Inferior parietal cortex (tissue), 1 donor: Measurements from ENCODE around the gene RRP9.
A peak's percentile ranks its signal among the peaks of the same experiment; 100 is the strongest.

Source experiments
- DNase-seq: peaks from one replicate; pipeline ENCODE4 v3.0.0-alpha.2; 2016; ENCODE audit errors: extremely low spot score

Gene RRP9

DNA sequence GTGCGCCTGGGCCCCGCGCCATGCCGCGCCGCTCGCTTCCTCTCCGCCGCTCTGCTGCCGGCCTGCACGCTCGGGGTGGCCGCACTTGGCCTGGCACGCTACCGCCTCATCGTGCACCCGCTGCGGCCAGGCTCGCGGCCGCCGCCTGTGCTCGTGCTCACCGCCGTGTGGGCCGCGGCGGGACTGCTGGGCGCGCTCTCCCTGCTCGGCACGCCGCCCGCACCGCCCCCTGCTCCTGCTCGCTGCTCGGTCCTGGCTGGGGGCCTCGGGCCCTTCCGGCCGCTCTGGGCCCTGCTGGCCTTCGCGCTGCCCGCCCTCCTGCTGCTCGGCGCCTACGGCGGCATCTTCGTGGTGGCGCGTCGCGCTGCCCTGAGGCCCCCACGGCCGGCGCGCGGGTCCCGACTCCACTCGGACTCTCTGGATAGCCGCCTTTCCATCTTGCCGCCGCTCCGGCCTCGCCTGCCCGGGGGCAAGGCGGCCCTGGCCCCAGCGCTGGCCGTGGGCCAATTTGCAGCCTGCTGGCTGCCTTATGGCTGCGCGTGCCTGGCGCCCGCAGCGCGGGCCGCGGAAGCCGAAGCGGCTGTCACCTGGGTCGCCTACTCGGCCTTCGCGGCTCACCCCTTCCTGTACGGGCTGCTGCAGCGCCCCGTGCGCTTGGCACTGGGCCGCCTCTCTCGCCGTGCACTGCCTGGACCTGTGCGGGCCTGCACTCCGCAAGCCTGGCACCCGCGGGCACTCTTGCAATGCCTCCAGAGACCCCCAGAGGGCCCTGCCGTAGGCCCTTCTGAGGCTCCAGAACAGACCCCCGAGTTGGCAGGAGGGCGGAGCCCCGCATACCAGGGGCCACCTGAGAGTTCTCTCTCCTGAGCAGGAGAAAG, 14.4 kb upstream of the RRP9 start:
- DNase-seq: no peak

DNA sequence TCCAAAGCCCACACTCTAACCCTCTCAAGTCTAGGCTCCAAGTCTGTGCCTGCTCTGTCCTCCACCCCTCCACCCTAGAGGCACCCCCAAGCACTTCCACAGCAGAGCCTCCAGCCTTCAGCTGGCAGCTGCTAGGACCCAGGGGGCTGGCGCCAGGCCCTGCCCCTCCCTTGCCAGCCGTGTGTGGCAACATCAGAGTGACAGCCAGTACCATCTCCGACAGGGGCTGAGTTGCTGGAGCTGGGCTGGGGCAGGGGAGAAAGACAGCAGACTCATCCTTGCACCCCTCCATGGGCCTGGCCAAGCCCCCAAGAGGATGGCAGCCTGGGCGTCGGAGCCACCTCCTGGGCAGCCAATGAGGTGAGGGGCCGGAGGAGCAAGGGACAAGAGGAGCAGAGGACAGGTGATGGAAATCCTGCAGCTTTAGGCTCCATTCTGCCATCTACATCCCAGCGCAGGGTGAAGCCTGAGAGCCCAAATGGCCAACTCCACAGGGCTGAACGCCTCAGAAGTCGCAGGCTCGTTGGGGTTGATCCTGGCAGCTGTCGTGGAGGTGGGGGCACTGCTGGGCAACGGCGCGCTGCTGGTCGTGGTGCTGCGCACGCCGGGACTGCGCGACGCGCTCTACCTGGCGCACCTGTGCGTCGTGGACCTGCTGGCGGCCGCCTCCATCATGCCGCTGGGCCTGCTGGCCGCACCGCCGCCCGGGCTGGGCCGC, 13.6 kb upstream of the RRP9 start, which contains the start of gene GPR62:
TSS of gene GPR62 (plus strand) at position 207 of the 718 bp plus-strand sequence. CDS start at position 479, 272 bp downstream.
- DNase-seq: peak; percentile 68

DNA sequence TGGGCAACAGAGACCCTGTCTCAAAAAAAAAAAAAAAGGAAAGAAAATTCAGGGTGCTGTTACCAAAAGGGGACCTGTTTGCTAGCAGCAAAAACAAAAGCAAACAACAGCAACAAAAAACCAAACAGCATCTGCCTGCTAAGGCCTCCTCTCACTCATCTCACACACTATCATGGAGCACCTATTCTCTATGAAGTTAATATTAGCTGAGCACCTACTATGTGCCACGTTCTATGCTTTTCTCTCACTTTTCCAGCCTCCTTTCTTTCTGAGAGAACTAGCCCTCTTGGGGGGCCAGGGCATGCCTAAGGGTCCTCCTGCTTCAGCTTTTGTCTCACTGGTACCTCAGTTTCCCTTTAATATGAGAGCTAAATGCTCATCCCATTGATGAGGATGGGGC, 13.0 kb upstream of the RRP9 start:
- DNase-seq: no peak

DNA sequence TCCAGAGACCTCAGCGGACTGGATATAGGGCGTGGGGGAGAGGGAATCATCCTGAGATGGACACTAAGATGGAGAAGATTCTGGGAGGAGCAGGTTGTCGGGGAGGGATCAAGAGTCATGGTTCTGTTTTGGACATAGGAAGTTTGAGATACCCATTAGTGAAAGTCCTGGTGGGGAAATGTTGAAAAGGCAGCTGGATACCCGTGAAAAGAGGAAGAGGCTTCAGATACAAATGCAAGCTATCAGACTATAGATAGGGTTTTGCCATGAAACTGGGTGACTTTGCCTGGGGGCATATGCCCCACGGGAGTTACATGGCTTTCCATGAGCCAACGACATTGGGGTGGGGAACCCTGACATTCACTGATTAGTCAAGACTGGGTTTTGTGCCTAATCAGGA, 12.4 kb upstream of the RRP9 start:
- no peak for DNase-seq

DNA sequence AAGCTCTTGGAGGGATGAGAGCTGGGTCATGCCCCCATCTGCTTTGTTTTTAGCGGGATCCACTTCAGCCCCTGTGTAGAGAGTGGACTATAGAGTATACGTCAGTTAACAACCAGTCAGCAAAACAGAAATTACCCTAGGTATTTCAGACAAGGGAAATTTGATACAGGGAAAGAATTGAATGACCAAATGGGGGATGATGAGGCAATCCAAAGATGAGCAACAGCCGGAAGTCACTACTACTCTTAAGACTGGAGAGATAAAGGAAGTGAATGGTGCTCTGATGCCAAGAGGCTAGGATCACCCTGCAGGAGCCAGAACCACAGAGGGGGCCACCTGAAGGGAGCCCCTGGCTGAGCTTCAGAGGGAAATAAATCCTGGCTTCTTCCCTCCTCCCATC, 11.7 kb upstream of the RRP9 start:
- no peak for DNase-seq

DNA sequence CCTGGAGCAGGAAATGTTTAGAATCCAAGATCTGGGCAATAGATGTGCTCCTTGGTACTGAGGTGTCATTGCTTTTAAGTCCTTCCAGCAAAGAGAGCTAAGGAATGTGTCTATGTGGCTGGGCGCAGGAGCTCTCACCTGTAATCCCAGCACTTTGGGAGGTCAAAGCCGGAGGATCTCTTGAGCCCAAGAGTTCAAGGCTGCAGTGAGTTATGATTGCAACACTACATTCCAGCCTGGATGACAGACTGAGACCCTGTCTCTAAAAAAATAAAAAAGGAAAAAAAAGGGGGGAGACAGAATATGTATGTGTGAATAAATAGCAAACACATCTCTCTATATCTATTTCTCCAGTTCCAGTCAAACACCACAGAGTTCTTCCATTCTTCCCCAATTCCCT, 9.2 kb upstream of the RRP9 start:
- DNase-seq: no peak

DNA sequence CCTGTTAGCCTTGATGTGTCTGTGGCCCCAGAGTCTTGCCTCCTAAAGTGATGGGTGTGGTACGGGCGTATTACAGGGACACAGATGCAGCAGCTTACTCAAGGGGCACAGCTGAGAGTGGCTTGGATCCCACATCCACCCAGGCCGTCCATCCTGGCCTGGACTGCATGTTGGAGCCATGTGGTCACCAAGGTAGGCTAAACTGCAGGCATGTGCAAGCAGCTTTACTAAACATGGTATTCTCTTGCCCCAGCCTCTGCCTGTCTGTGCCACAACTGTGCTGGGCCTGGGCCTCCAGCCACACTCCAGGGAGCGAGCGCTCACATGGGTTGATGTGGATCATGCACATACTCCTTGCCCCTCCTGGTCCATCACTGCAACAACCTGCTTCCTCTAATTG, 7.4 kb upstream of the RRP9 start:
- no peak for DNase-seq

DNA sequence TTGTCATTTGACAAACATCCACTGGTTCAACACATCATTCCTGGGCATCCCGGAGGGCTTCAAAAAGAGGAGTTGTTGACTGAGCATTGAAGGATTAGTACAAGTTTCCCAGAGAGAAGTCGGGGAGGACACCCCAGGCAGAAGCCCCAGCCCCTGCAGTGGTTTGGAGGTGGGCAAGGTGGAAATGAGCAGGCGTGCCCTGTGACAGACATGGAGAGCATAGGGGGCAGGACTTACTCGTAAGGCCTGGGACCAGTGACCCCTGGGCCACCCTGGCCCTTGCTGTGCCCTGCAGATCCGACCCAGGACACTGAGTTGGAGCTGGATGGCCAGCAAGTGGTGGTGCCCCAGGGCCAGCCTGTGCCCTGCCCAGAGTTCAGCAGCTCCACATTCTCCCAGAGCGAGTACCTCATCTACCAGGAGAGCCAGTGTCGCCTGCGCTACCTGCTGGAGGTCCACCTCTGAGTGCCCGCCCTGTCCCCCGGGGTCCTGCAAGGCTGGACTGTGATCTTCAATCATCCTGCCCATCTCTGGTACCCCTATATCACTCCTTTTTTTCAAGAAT, 6.4 kb upstream of the RRP9 start:
- no peak for DNase-seq

DNA sequence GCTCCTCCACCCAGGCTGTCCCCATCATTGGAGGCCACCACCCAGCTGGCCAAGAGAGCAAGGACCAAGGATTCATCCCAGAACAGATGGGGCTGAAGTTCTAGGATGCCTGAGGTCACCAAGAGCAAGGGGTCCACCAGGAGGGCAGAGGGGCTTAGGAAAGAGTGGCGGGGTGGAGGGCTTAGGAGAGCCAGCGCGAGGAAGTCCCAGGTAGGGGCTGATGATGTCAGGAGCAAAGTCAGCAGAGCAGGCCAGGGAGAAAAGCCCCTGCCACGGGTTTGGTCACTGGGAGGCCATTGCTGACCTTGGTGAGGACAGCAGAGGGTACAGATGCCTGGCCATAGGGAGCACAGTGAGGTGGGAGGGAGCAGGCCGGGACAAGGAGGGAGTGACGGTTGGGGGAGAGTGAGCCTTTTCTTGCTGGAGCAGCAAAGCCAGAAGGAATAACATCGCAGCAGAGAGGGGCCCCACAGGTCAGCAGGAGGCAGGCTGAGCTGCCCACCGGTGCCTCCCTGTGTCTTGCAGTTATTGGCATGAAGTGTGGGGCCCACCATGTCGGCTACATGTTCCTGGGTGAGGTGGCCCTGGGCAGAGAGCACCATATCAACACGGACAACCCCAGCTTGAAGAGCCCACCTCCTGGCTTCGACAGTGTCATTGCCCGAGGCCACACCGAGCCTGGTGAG, 5.7 kb upstream of the RRP9 start:
- no peak for DNase-seq

DNA sequence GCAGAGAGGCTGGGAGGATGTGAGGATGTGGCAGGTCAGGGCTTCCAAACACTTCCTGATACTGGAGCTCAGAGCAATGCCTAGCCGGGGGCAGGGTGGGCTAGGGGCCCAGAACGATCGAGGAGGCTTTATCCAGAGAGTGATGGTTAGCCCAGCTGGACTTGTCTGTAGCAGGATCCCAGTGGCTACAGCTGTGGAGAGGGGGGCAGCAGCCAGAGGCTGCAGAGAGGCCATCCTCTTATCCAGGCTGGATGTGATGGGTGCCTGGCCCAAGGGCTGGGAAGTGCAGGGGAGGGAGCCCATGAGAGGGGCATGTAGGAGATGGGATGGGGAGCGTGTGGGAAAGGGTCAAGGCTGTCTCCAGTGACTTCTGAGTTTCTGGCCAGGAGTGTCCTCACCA, 5.1 kb upstream of the RRP9 start:
- DNase-seq: no peak

DNA sequence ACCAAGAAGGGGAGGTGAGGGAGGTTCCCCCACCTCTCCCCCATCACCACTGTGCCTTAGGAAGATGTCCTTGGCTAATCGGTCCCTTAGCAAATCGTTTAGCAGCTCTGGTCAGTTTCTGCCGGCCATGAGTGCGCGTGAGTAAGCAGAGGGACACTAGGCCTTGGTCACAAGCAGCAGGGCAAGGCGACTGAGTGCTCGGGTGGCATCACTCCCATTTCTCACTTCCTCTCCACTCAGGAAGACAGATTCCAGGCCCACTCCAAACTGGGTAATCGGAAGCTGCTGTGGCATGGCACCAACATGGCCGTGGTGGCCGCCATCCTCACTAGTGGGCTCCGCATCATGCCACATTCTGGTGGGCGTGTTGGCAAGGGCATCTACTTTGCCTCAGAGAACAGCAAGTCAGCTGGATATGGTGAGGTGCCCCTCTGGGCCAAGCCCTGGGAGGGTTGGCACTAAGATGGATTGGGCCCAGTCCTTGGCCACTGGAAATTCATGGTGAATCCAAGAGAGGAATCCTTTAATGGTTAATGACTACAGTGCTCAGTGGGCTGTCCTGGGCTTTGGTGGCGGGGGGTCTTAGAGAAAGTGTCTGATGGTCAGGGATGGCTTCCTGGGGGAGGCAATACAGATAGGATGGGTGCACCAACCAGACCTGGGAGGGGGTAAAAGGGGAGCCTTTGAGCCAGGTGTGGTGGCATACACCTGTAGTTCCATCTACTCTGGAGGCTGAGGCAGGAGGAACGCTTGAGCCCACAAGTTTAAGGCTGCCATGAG, 4.4 kb upstream of the RRP9 start:
- DNase-seq: no peak

DNA sequence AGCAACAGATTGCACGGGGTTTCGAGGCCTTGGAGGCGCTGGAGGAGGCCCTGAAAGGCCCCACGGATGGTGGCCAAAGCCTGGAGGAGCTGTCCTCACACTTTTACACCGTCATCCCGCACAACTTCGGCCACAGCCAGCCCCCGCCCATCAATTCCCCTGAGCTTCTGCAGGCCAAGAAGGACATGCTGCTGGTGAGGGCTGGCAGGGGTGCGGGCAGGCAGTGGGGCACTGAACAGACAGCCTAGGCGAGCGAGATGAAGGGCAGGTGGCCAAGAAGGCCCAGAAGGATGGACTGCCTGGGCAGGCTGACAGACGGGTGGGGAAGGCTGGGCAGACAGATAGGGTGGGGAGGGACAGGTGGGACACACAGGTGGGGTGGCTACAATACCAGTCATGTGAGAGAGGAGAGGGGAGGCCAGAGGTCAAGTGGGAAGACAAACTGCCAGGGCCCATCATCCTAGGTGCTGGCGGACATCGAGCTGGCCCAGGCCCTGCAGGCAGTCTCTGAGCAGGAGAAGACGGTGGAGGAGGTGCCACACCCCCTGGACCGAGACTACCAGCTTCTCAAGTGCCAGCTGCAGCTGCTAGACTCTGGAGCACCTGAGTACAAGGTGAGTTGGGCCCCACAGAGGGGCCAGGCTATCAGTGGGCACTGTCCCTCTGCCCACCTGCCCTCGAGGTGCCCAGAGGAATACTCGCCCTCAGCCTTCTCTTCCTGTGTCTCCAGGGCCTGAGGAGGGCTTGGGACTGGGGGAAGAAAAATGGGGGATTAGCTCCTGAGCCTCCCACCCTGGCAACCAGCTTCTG, 3.5 kb upstream of the RRP9 start:
- no peak for DNase-seq

DNA sequence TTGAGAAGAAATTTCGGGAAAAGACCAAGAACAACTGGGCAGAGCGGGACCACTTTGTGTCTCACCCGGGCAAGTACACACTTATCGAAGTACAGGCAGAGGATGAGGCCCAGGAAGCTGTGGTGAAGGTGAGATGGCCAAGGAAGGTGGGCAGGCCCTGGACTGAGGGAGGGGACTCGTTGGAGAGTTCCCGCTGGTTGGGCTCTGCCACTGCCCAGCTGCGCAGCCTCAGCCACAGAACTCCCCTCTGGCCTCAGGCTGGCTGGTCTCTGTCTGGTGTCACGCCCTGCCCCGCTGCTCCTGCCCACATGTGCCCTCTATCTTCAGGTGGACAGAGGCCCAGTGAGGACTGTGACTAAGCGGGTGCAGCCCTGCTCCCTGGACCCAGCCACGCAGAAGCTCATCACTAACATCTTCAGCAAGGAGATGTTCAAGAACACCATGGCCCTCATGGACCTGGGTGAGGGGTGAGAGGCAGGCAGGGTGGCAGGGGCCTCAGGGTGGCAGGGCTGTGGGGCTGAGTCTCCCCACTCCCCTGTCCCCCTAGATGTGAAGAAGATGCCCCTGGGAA, 2.8 kb upstream of the RRP9 start:
- DNase-seq: no peak

DNA sequence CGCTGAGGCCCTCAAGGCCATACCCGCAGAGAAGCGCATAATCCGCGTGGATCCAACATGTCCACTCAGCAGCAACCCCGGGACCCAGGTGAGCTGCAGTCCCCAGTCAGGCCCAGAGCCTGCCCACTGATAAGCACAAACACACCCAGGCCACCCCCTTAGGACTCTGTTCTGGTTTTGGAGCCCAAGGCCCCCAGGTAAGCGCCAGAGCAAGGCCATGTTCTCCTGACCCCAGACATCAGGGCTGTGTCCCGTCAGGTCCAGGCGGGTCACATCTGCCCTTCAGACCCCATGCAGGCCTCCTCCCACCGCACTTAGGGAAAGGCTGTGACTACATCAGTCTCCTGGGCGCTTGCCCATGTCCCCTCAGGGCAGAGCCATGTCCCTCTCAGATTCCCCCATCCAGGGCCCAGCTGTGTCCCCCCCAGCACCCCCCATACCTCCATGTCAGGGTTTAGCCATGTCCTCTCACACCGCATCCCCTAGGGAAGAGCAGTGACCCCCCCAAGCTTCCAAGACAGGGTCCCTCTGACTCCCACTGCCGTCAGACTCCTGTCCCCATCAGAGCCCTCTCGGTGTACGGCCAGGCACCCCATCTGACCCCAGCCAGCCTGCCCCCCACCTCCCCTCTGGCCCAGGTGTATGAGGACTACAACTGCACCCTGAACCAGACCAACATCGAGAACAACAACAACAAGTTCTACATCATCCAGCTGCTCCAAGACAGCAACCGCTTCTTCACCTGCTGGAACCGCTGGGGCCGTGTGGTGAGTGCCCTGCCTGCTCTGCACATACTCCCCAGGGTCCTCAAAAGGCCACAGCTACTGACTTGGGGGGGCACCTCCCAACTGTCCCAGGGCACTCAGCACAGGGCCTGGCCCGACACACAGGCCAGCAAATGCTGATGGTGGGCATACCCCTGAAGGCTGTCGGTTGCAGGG, 2.0 kb upstream of the RRP9 start:
- DNase-seq: no peak

DNA sequence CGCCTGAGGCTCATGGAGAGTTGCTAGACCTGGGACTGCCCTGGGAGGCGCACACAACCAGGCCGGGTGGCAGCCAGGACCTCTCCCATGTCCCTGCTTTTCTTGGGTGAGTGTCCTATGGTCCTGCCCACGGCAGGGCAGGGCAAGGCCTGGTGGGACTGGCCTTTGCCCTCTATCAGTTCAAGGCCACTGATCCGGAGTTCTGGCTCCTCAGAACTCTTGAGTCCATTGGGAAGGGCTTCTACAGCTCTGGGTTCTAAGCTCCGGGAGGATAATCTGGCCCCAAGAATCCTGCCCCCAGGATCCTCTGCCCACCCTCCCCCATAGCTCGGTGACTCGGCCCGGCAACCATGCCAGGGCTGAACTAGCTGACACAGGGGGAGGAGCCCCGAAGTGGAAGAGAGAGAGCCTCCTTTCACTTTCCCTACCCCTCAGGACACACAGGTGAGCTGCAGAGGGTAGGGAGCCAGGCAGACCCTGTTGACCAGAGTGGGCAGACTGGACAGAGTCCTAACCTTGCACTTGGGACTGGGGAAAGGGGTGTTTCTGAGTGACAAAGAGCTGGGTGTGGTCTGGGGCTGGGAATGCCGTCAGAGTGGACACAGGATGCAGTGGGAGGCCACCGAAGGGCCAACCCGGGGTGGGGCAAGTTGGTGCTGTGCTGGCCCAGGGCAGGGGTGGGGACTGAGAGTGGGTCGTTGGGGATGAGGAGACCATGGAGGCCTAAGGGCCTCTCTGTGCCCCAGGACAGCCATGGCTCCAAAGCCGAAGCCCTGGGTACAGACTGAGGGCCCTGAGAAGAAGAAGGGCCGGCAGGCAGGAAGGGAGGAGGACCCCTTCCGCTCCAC, 1.1 kb upstream of the RRP9 start:
- no peak for DNase-seq

DNA sequence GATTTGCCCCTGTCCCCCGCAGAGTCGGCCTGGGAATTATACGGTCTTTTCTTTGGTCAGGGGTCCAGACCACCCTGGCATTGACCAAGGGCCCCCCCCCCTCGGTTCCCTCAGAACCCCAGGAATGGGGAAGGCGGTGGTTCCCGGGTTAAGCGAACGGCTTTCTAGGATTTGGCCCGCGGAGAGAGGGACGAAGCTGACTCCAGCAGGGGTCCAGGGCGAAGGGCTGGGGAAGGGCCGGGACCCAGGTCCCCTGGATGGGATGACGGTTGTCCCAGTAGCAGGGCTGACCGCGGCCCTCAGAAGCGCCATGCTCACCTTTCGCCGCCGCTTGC, 274 bp downstream of the RRP9 start:
- no peak for DNase-seq

DNA sequence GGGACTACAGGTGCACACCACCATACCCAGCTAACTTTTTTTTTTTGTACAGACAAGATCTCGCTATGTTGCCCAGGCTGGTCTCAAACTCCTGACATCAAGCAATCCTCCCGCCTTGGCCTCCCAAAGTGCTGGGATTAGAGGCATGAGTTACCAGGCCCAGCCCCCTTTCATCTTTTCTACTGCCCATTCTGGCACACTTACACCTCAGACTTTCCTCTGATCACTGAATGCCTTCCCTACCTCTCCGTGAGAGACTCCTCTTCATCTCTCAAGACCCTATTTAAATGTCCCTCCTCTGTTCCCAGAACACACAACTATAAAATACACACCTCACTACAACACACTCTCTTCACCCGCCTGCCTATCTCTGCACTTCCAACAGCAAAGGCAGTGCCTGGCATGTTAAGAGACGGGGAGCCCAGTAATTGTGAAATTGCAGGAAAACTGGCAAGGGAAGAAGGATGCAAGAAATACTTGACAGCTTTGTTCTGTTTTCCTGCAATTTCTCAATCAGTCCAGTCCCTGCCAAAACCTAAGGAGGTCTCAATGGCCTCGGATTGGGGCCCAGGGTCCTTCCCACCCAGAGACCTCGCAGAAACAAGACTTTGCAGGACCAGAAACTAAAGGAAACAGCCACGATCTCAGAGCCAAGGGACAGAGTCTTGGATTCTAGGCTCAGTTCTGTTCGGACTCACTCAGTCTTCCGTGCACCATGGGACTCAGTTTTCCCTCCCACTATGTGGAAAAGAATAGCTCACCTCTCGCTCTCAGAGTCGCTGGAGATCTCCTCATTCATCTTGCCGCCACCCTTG, 849 bp downstream of the RRP9 start:
- DNase-seq: no peak
